Kidney (tissue), 14 donors: ENCODE results near the gene MTOR. TPM values are rescaled to one million over a fixed set of nuclear protein-coding genes. Genes with fewer than 3 reads are reported as not detected.
A peak's percentile ranks its signal among the peaks of the same experiment; 100 is the strongest.

Experiments used
- DNase-seq, 5 donors: peaks; one replicate each; pipeline ENCODE4 v3.0.0-alpha.2; 2013 to 2020
- FAIRE-seq: peaks from 2 replicates; lab custom pipeline; 2012; peaks lifted over from hg19 to GRCh38; lab: Jason Lieb, UNC
- H3K27ac ChIP-seq, 2 donors: one replicate each; pipeline ENCODE4 v1.7.0; 2013; ENCODE audit warnings: low read depth in 2 of 2, low read length in 2 of 2, inconsistent platforms in 1 of 2
- H3K27me3 ChIP-seq: one replicate; pipeline ENCODE4 v1.7.1; 2013; ENCODE audit warnings: low read length, inconsistent platforms; ENCODE audit not compliant: control insufficient read depth, insufficient read depth
- H3K36me3 ChIP-seq, 3 donors: one replicate each; pipeline versions ENCODE4 v1.7.0 to v1.7.1; 2013; ENCODE audit warnings: low read length in 3 of 3, control low read depth in 1 of 3, inconsistent platforms in 1 of 3; ENCODE audit not compliant: insufficient read depth in 3 of 3, control insufficient read depth in 2 of 3
- H3K4me1 ChIP-seq, 3 donors: one replicate each; pipeline versions ENCODE4 v1.7.0 to v1.7.1; 2013; ENCODE audit warnings: low read length in 3 of 3, inconsistent platforms in 1 of 3, low read depth in 1 of 3; ENCODE audit not compliant: control insufficient read depth in 2 of 3, insufficient read depth in 2 of 3
- H3K4me3 ChIP-seq, 3 donors: one replicate each; pipeline versions ENCODE4 v1.7.0 to v1.8.1; 2013; ENCODE audit warnings: low read length in 3 of 3, control low read depth in 1 of 3, inconsistent platforms in 1 of 3
- H3K9ac ChIP-seq, 3 donors: one replicate each; pipeline versions ENCODE4 v1.7.0 to v1.7.1; 2013; ENCODE audit warnings: low read length in 3 of 3, control low read depth in 1 of 3, inconsistent platforms in 1 of 3
- H3K9me3 ChIP-seq, 3 donors: one replicate each; pipeline versions ENCODE4 v1.7.0 to v1.7.1; 2013; ENCODE audit warnings: low read length in 3 of 3, control low read depth in 1 of 3, inconsistent platforms in 1 of 3; ENCODE audit not compliant: control insufficient read depth in 2 of 3, insufficient read depth in 1 of 3
- CTCF ChIP-seq: IDR thresholded peaks from 3 replicates; pipeline ENCODE4 v1.5.1; 2012; ENCODE audit warnings: mild to moderate bottlenecking, moderate library complexity, borderline replicate concordance; ENCODE audit not compliant: insufficient read depth; ENCODE audit errors: extremely low read depth
- intact Hi-C: fragments of 100-400 bp; cut with DNase I; formaldehyde crosslinking; loops from one replicate; pipeline ENCODE4 v1.11.1; 2022
- polyA plus RNA-seq: library from polyadenylated mRNA; stranded (reverse); fragments of 350-450 nt; fragmentation: Illumina TruSeq; extraction: RNeasy Lipid Tissue Mini Kit (QIAGEN cat#74804); gene quantifications from one replicate; pipeline ENCODE4 v1.2.3, GENCODE V29; 2014; ENCODE audit warnings: low read depth, low replicate concordance; ENCODE audit not compliant: insufficient read depth
- total RNA-seq: library from RNA; stranded (reverse); fragmentation: NEBNext Ultra II Directional; extraction: Animal tissue kit (Norgen Biotek cat#: 25700); gene quantifications from one replicate; pipeline ENCODE4 v1.2.1, GENCODE V29; 2021
- donor health status: control.
- donor health status: control.
- donor health status: control.
- donor health status: control.
- donor health status: control.
- donor health status: DM: yes; HTN: yes; CAD: no.
- donor health status: Normal renal cell carcinoma (clear cell type).

Gene MTOR
- total and polyA plus RNA-seq, 2 donors from 2014 or later, result 16.0 to 36.8 TPM

- FAIRE-seq, result no peak
- TF ChIP-seq CTCF, result no peak
These were observed 24.5 kb upstream of the MTOR start for GRCh38 chr1:11286735-11287410.

GRCh38 chr1:11285883-11286734, 23.8 kb upstream of the MTOR start:
- peak; percentile 20 for TF ChIP-seq CTCF
- Histone ChIP-seq H3K9ac (no peak overlapping the region), H3K27me3 (no peaks in the 10 kb centered on the region), H3K36me3 (peaks cover 2 to 14% (median 12%) of the 10 kb centered on the region in 3 donors), H3K27ac (no peak overlapping the region), H3K4me1 (peaks cover 0 to 2% (median 0%) of the 10 kb centered on the region in 3 donors), H3K4me3 (no peak overlapping the region), H3K9me3 (no peaks in the 10 kb centered on the region)
- intact Hi-C loops, result no loop called here
- no peak for FAIRE-seq
- peak in 2 of 5 donors; percentile 31 for DNase-seq

More at GRCh38 chr1:11286735-11287410, 24.5 kb upstream of the MTOR start:
- Histone ChIP-seq H3K36me3 (peaks cover 2 to 14% (median 12%) of the 10 kb centered on the region in 3 donors), H3K9ac (no peak overlapping the region), H3K27me3 (no peaks in the 10 kb centered on the region), H3K4me3 (no peak overlapping the region), H3K9me3 (no peaks in the 10 kb centered on the region), H3K27ac (no peak overlapping the region), H3K4me1 (no peaks in the 10 kb centered on the region)
- intact Hi-C loops, result no loop called here
- DNase-seq, result no peak

- Histone ChIP-seq H3K27ac (no peak overlapping the region), H3K27me3 (no peaks in the 10 kb centered on the region), H3K4me1 (peaks cover 0 to 3% (median 0%) of the 10 kb centered on the region in 3 donors), H3K9me3 (no peaks in the 10 kb centered on the region), H3K36me3 (peaks cover 4 to 14% (median 12%) of the 10 kb centered on the region in 3 donors), H3K9ac (no peak overlapping the region), H3K4me3 (no peak overlapping the region)
- intact Hi-C loops, result no loop called here
- FAIRE-seq (no peak), DNase-seq (no peak)
- TF ChIP-seq CTCF, result no peak
These were observed 22.4 kb upstream of the MTOR start for GRCh38 chr1:11284784-11285183.
